NAMALWA (cell line): Measurements from ENCODE around the gene PAPOLA.
"Not testable (repeated sequence)": the region's sequence is repeated elsewhere in the genome, so short reads cannot be mapped to it uniquely, and the experiment has no call there.

Experiments
- DNase-seq: peaks from one replicate; pipeline ENCODE4 v3.0.0-alpha.2; 2015; ENCODE audit warnings: low spot score

Gene PAPOLA

GRCh38 chr14:96501740-96502620 is at the start of gene PAPOLA:
TSS of gene PAPOLA (plus strand) at chr14:96502382. CDS start at chr14:96502593, 211 bp downstream.
- peak; percentile 97 for DNase-seq

GRCh38 chr14:96452684-96453083 is 49.5 kb upstream of the PAPOLA start:
- no peak for DNase-seq

GRCh38 chr14:96455588-96455987 is 46.6 kb upstream of the PAPOLA start:
- DNase-seq = no peak

- no peak for DNase-seq
Observed at GRCh38 chr14:96459851-96460250, 42.3 kb upstream of the PAPOLA start.

- DNase-seq = no peak
Observed at GRCh38 chr14:96461950-96462798, 40.0 kb upstream of the PAPOLA start.

GRCh38 chr14:96464136-96464535 is 38.0 kb upstream of the PAPOLA start:
- DNase-seq = no peak

GRCh38 chr14:96466918-96467317 is 35.3 kb upstream of the PAPOLA start:
- no peak for DNase-seq

GRCh38 chr14:96470331-96470730 is 31.9 kb upstream of the PAPOLA start:
- DNase-seq = no peak

- not testable (repeated sequence) for DNase-seq
Observed at GRCh38 chr14:96470967-96471366, 31.2 kb upstream of the PAPOLA start.

GRCh38 chr14:96478119-96478518 is 24.1 kb upstream of the PAPOLA start:
- DNase-seq = no peak

GRCh38 chr14:96479435-96480146 is 22.6 kb upstream of the PAPOLA start:
- no peak for DNase-seq

- no peak for DNase-seq
Observed at GRCh38 chr14:96481731-96482314, 20.4 kb upstream of the PAPOLA start.

- no peak for DNase-seq
Observed at GRCh38 chr14:96482986-96483385, 19.2 kb upstream of the PAPOLA start.

- no peak for DNase-seq
Observed at GRCh38 chr14:96484399-96484798, 17.8 kb upstream of the PAPOLA start.

GRCh38 chr14:96486705-96487104 is 15.5 kb upstream of the PAPOLA start:
- DNase-seq = no peak

GRCh38 chr14:96489327-96489726 is 12.9 kb upstream of the PAPOLA start:
- no peak for DNase-seq

GRCh38 chr14:96493178-96493577 is 9.0 kb upstream of the PAPOLA start:
- DNase-seq = no peak

- no peak for DNase-seq
Observed at GRCh38 chr14:96494331-96494730, 7.9 kb upstream of the PAPOLA start.

GRCh38 chr14:96497087-96497486 is 5.1 kb upstream of the PAPOLA start:
- DNase-seq = no peak

GRCh38 chr14:96497586-96497985 is 4.6 kb upstream of the PAPOLA start:
- DNase-seq = no peak

- no peak for DNase-seq
Observed at GRCh38 chr14:96501217-96501739, 904 bp upstream of the PAPOLA start.
